ENCODE data around the gene KIF16B. TPM values are rescaled to one million over a fixed set of nuclear protein-coding genes. Genes with fewer than 3 reads are reported as not detected.
A peak's percentile ranks its signal among the peaks of the same experiment; 100 is the strongest.

KIF16B gene
- total RNA-seq, 1 experiment from 2014 or later: 12.7 TPM

GRCh38 chr20:16302818-16303217 lies 270.4 kb downstream of the KIF16B start:
- Histone ChIP-seq H4K20me1 (ENCODE audit: low read length) (no peaks in the 10 kb centered on the region), H3K36me3 (ENCODE audit: low read depth, low read length) (no peaks in the 10 kb centered on the region), H3K9ac (ENCODE audit: low read length) (no peak overlapping the region), H3K9me3 (ENCODE audit: low read length) (peaks cover 8% of the 10 kb centered on the region; the same call in 1 of the 2 replicates), H3F3A (ENCODE audit: low read length, unreplicated experiment) (no peaks in the 10 kb centered on the region), H3K27ac (ENCODE audit: low read length) (no peak overlapping the region), H3K4me1 (ENCODE audit: insufficient read depth, low read length) (peaks cover 17% of the 10 kb centered on the region; the same call in 1 of the 2 replicates), H3K9me2 (replicated peaks; ENCODE audit: low read length) (no peaks in the 10 kb centered on the region), H3K4me3 (ENCODE audit: low read length) (no peak overlapping the region), H3K79me2 (ENCODE audit: low read length) (no peaks in the 10 kb centered on the region), H3K27me3 (ENCODE audit: low read length) (no peaks in the 10 kb centered on the region), H3K4me2 (ENCODE audit: low read length) (no peak overlapping the region), H2AFZ (ENCODE audit: low read length) (no peak overlapping the region)
- BruUV-seq (replicated peaks): no TSS peak
- CTCF ChIA-PET: interaction anchor here (0.7 kb wide), 1 partner anchor 148 kb away, joined by 3 read pairs; no protein-coding TSS in a partner anchor
- TF ChIP-seq EZH2phosphoT487 (IDR thresholded peaks at IDR 0.05; ENCODE audit: borderline replicate concordance, low read length) (no peak), CTCF (conservative IDR thresholded peaks at IDR 0.05; ENCODE audit: low read depth, low read length) (no peak), EZH2 (IDR thresholded peaks at IDR 0.05; ENCODE audit: low read length, unreplicated experiment) (no peak)
- intact Hi-C loops (cut with micrococcal nuclease): loop anchor here (10.0 kb wide), 1 partner anchor 62 kb away; no protein-coding TSS in a partner anchor
- POLR2A ChIA-PET (ENCODE audit: unreplicated experiment): no interaction called here
- DNase-seq (no peak), ATAC-seq (no peak)

GRCh38 chr20:16301986-16302385 lies 271.3 kb downstream of the KIF16B start:
- Histone ChIP-seq H3F3A (ENCODE audit: low read length, unreplicated experiment) (no peaks in the 10 kb centered on the region), H3K9me3 (ENCODE audit: low read length) (peaks cover 8% of the 10 kb centered on the region; the same call in 1 of the 2 replicates), H3K9me2 (replicated peaks; ENCODE audit: low read length) (no peaks in the 10 kb centered on the region), H4K20me1 (ENCODE audit: low read length) (no peaks in the 10 kb centered on the region), H2AFZ (ENCODE audit: low read length) (no peak overlapping the region), H3K36me3 (ENCODE audit: low read depth, low read length) (no peaks in the 10 kb centered on the region), H3K4me3 (ENCODE audit: low read length) (no peak overlapping the region), H3K9ac (ENCODE audit: low read length) (no peak overlapping the region), H3K4me1 (ENCODE audit: insufficient read depth, low read length) (peaks cover 17% of the 10 kb centered on the region; the same call in 1 of the 2 replicates), H3K79me2 (ENCODE audit: low read length) (no peaks in the 10 kb centered on the region), H3K27ac (ENCODE audit: low read length) (no peak overlapping the region), H3K4me2 (ENCODE audit: low read length) (0 out of 2 replicates have a peak overlapping the region, but pooled peaks have one; percentile 10), H3K27me3 (ENCODE audit: low read length) (no peaks in the 10 kb centered on the region)
- intact Hi-C loops (cut with micrococcal nuclease): loop anchor here (10.0 kb wide), 1 partner anchor 63 kb away; no protein-coding TSS in a partner anchor
- ATAC-seq (peak; percentile 37), DNase-seq (peak; percentile 52)
- POLR2A ChIA-PET (ENCODE audit: unreplicated experiment): no interaction called here
- no TSS peak for BruUV-seq (replicated peaks)
- CTCF ChIA-PET: interaction anchor here (0.6 to 0.7 kb wide), 2 partner anchors 57 to 398 kb away, joined by 3 read pairs; no protein-coding TSS in a partner anchor
- TF ChIP-seq EZH2phosphoT487 (IDR thresholded peaks at IDR 0.05; ENCODE audit: borderline replicate concordance, low read length) (no peak), CTCF (conservative IDR thresholded peaks at IDR 0.05; ENCODE audit: low read depth, low read length) (no peak), EZH2 (IDR thresholded peaks at IDR 0.05; ENCODE audit: low read length, unreplicated experiment) (no peak)

- Histone ChIP-seq H3F3A (ENCODE audit: low read length, unreplicated experiment) (no peaks in the 10 kb centered on the region), H3K4me1 (ENCODE audit: insufficient read depth, low read length) (peaks cover 19% of the 10 kb centered on the region), H4K20me1 (ENCODE audit: low read length) (no peaks in the 10 kb centered on the region), H3K4me3 (ENCODE audit: low read length) (no peak overlapping the region), H3K79me2 (ENCODE audit: low read length) (no peaks in the 10 kb centered on the region), H3K4me2 (ENCODE audit: low read length) (no peak overlapping the region), H3K27ac (ENCODE audit: low read length) (no peak overlapping the region), H3K36me3 (ENCODE audit: low read depth, low read length) (no peaks in the 10 kb centered on the region), H3K9me2 (replicated peaks; ENCODE audit: low read length) (no peaks in the 10 kb centered on the region), H3K27me3 (ENCODE audit: low read length) (no peaks in the 10 kb centered on the region), H3K9ac (ENCODE audit: low read length) (no peak overlapping the region), H2AFZ (ENCODE audit: low read length) (no peak overlapping the region), H3K9me3 (ENCODE audit: low read length) (peaks cover 8% of the 10 kb centered on the region; the same call in 1 of the 2 replicates)
- intact Hi-C loops (cut with micrococcal nuclease): loop anchor here (10.0 kb wide), 1 partner anchor 65 kb away; no protein-coding TSS in a partner anchor
- ChIA-PET POLR2A (ENCODE audit: unreplicated experiment) (no interaction called here), CTCF (no interaction called here)
- no peak for ATAC-seq
- DNase-seq: no peak
- TF ChIP-seq CTCF (conservative IDR thresholded peaks at IDR 0.05; ENCODE audit: low read depth, low read length): no peak
- no peak for TF ChIP-seq EZH2 (IDR thresholded peaks at IDR 0.05; ENCODE audit: low read length, unreplicated experiment)
- TF ChIP-seq EZH2phosphoT487 (IDR thresholded peaks at IDR 0.05; ENCODE audit: borderline replicate concordance, low read length): no peak
- no TSS peak for BruUV-seq (replicated peaks)
These were observed 273.4 kb downstream of the KIF16B start for GRCh38 chr20:16299897-16300296.

Data from PC-3 (cell line).